K562 treated with DMSO at 1 percent for 48 hours (cell line): ENCODE measurements around the gene CPNE5. TPM values are rescaled to one million over a fixed set of nuclear protein-coding genes. Genes with fewer than 3 reads are reported as not detected.

Experiments used
- total RNA-seq: library from RNA; unstranded; fragments of 300-600 nt; gene quantifications from 2 replicates; pipeline ENCODE4 v1.2.3, GENCODE V29; 2022; ENCODE audit warnings: low replicate concordance; ENCODE audit errors: extremely low read depth

CPNE5 gene
- total RNA-seq = not detected in 2 replicates

GRCh38 chr6:36838896-36839748 lies at the start of gene CPNE5:
Gene CPNE5, minus strand, starts transcription at chr6:36839444. Its CDS starts 67 bp downstream, at chr6:36839377.

DNA sequence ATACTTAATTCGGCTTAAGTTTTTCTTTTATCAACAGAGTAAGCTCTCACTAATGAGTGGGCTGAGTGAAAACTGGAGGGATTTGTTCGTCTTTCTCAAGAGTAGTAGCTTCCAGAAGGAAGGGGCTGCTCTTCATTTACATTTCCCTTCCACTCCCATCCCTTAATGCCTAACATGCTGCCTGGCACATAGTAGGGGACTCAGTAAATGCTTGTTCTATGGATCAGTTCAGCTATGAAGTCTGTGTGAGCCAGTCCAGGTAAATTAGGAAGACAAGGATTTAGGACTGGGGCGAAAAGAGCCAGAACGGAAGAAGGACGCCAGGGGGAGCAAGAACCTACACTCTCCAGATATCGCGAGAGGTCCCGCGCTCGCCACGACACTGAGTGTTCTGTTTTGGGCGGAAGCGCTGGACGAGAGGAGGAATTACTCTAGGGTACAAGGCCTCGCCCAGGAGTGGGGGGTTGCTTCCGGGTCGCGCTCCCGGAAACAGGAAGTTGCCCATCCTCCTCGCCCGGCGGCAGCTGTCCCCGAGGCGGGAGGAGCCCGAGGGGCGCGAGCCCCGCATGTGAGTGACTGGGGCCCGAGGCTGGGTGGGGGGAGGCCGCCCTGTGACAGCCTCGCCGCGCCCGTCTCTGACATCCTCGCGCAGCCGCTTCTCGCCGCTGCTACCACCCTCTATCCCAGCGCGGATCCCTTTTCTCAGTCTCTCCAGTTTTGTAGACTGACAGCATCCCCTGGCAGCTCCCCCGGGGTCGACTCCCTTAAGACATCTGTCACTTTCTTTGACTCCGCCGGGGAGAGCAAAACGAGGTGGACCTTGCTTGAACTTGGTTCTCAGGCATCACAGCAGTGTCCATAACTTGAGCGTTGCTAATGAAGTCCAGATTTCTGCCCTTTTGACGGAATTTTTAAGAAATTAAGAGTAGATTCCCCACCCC lies 46.5 kb upstream of the CPNE5 start, which contains the start of gene C6orf89:
C6orf89 (plus strand) TSS at position 492 of the 941 bp plus-strand sequence. CDS start 13,493 bp downstream, outside the sequence.

DNA sequence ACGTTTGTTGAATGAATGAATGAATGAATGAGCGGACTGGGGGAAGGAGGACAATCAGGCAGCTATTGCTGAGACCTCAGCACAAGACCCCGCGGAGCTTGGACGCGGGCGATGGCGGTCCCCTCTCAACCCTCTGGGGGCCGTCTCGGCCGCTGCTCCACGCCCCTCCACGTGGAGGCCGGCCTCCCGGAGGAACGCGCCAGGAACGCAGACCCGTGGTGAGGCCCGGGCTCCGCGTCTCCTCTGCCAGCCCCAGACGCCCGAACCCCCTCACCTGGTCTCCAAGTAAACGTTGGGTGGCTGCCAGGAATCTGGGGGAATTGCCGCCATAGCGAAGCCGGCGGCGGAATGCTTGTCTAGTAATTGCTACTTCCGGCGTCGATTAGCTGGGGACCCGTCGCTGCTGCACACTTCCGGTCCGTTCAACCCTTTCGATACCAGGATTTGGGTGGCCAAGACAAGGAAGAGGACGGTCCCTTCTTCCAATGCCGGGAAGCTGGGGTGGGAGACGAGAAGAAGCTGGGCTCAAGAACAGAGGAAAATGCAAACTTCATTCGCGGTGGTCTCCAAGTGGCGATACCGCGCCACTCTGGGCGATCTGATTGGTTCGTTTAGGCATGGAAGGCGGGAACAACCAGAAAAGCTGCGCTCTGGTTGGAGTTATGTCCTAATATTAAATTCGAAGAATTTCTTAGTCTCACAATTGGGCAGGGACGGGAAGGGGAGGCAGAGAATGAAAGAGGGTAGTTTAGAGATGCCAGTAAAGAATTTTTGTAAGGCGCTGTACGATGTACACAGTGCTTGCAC lies 35.4 kb upstream of the CPNE5 start, which contains the start of gene PPIL1:
PPIL1 (minus strand) TSS at position 361 of the 807 bp plus-strand sequence; CDS start at position 330, 31 bp downstream.

GRCh38 chr6:36697481-36697903 lies 141.8 kb downstream of the CPNE5 start, which contains the start of gene RAB44:
Gene RAB44, plus strand, starts transcription at chr6:36697826. Its CDS starts 6,410 bp downstream, at chr6:36704236.

Other genes with a start within 250 kb of the CPNE5 start
- not detected in 2 replicates for gene SRSF3, start 245.1 kb downstream of the CPNE5 start, total RNA-seq
- not detected in 2 replicates for gene CDKN1A, start 160.7 kb downstream of the CPNE5 start, total RNA-seq
- gene RAB44, start 141.6 kb downstream of the CPNE5 start, total RNA-seq = not detected in 2 replicates
- gene PPIL1, start 35.4 kb upstream of the CPNE5 start, total RNA-seq = not detected in 2 replicates
- not detected in 2 replicates for gene C6orf89, start 46.5 kb upstream of the CPNE5 start, total RNA-seq
- not detected in 2 replicates for gene PI16, start 115.3 kb upstream of the CPNE5 start, total RNA-seq
- gene MTCH1, start 146.8 kb upstream of the CPNE5 start, total RNA-seq = not detected in 2 replicates
- not detected in 2 replicates for gene FGD2, start 166.2 kb upstream of the CPNE5 start, total RNA-seq